GM03348 (cell line): ENCODE measurements around the gene PRSS8.
A peak's percentile ranks its signal among the peaks of the same experiment; 100 is the strongest.
"Not testable (repeated sequence)": the region's sequence is repeated elsewhere in the genome, so short reads cannot be mapped to it uniquely, and the experiment has no call there.

Experiments
- DNase-seq: peaks from one replicate; pipeline ENCODE4 v3.0.0; 2012; ENCODE audit warnings: low spot score

Gene PRSS8

GRCh38 chr16:31105677-31106213 is 29.8 kb downstream of the PRSS8 start:
- peak; percentile 89 for DNase-seq

GRCh38 chr16:31100876-31101641 is 34.5 kb downstream of the PRSS8 start:
- DNase-seq = not testable (repeated sequence)

DNA sequence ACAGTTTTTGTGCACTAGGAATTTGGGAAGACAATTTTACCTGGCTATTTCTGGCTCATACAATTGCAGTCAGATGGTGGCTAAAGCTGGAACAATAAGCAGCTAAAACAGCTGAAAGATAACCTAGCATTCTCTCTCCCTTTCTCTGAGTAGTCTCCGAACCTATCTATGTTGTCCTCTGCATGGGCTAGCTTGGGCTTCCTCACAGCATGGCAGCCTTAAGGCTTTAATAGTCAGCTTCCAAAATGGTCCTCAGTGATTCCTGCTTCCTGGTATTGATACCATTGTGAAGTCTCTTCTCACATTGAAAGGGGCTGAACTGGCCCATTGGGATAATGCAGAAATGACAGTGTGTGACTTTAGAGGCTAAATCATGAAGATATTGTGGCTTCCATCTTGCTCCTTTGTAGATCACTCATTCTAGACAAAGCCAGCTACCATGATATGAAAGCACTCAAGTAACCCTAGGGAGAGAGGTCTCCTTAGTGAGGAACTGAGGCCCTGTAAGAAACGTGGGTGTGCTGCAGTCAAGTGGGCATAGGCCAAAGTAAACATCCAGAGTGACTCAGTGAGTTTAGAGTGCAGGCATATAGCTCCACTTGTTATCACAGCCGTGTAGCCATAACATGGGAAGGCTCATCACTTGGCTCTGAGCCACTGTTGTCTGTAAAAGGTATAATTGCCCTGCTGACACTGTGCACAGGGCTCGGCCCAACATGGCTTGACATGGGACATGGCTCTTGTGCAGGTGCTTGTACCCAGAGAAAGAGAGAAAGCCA is 35.5 kb downstream of the PRSS8 start:
- DNase-seq = no peak

- peak; percentile 97 for DNase-seq
Observed at GRCh38 chr16:31094424-31095120, 41.0 kb downstream of the PRSS8 start, which contains the start of gene VKORC1. VKORC1 (minus strand) TSS chr16:31094797; CDS start chr16:31094729, 68 bp downstream.

GRCh38 chr16:31094088-31094423 is 41.5 kb downstream of the PRSS8 start:
- DNase-seq = no peak

DNA sequence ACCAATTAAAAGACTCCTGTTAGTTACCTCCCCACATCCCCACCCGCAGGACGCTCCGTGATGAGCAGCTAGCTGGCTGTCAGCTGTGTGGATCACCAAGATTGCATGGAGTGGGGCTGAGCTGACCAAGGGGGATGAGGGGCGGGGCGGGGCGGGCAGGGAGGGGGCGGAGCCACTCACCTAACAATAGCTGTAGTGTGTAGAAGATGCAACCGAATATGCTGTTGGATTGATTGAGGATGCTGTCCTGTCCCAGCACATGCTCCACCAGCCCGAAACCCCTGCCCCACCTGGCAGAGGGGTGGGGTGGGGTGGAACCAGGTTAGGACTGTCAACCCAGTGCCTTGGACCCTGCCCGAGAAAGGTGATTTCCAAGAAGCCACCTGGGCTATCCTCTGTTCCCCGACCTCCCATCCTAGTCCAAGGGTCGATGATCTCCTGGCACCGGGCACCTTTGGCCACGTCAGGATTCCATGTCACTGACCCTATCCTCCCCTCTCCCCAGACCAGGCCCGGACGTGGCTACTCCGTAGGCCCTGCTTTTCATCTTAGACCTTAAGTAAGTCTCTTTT is 42.3 kb downstream of the PRSS8 start:
- peak; percentile 59 for DNase-seq

- DNase-seq = peak; percentile 33
Observed at GRCh38 chr16:31092330-31092729, 43.2 kb downstream of the PRSS8 start.

- DNase-seq = peak; percentile 34
Observed at GRCh38 chr16:31090540-31090939, 45.0 kb downstream of the PRSS8 start.

DNA sequence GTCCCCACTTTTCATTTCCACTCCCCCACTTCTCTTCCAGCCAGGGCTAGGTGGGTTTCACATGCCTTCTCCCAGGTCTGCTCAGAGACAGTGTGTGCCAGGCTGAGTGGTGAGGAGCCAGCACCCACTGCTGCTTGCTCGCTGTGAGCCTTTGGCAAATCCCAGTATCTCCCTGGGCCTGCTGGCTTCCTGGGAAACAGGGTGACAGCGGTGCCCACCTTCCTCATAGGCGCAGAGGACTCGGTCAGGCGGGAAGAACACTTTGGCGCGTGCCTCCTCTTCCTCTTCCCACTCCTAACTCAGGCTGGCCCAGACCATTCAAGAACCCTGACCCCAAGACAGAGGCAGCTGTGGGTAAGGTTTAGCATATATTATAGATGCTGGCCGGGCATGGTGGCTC is 46.3 kb downstream of the PRSS8 start:
- DNase-seq = no peak

DNA sequence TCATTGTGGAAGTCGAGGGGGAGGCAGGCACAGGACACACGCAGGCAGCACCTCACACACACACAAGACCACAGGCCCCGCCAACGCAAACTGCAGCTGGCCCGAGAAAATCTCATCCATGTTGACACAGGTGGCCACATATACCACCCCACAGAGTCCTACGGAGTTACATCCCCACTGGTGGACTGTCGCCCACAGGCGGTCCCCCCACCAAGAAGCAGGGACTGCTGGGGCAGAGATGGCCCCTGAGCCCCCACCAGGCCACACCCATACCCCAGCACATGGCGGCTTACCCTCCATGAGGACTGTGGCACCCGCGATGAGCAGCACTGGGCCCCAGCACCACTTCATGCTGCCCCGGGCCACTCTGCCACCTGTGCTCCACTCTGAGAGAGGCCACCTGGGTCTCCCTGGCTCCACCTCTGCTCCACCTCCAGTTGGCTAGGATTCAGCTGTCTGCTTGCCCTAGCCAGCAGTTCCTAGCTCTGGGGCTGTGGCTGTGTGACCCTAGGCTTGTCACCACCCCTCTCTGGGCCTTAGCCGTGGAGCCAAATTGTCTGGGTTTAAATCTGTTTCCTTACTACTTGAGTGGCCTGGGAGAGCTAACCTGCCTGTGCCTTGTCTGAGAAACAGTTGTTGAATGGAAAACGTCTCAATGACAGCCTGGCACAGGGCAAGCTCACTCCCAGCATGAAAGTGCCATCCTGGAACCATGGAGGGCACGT is 46.9 kb downstream of the PRSS8 start, which contains the start of gene PRSS53:
Gene PRSS53 (minus strand): TSS at position 485 of the 725 bp plus-strand sequence. CDS start 134 bp downstream, at position 351.
- no peak for DNase-seq

DNA sequence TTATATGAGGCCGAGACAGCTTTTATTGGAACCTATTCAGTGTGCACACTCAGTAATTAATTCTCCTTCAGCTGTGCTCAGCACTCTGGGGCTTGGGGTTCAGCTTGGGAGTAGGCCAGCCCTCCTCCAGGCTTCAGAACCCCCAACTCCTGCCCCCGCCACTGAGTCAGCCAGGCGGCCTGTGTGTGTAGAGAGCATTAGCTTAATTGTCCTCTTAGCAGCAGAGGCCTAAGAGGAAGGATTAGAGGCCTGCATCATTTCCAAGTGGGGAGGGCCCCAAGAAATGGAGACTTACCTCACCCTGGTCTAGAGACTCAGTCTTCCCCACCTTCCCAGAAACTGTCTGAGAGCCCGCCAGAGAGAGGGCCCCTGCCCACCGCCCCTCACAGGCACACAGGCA is 47.6 kb downstream of the PRSS8 start:
- DNase-seq = no peak

GRCh38 chr16:31087481-31087880 is 48.0 kb downstream of the PRSS8 start:
- DNase-seq = no peak

DNA sequence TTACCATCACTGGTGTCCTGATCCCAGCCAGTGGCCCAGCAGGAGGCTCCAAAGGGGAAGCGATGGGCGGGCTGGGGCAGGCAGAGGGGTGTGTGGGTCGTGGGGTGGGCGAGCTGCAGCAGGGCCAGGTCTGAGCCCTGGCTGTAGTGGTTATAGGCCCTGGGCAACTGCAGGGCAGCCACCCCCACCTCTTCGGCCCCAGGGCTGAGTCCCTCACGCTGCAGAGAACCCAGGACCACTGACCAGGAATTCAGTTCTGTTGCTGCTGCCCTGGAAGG is 49.0 kb downstream of the PRSS8 start:
- DNase-seq = no peak

DNA sequence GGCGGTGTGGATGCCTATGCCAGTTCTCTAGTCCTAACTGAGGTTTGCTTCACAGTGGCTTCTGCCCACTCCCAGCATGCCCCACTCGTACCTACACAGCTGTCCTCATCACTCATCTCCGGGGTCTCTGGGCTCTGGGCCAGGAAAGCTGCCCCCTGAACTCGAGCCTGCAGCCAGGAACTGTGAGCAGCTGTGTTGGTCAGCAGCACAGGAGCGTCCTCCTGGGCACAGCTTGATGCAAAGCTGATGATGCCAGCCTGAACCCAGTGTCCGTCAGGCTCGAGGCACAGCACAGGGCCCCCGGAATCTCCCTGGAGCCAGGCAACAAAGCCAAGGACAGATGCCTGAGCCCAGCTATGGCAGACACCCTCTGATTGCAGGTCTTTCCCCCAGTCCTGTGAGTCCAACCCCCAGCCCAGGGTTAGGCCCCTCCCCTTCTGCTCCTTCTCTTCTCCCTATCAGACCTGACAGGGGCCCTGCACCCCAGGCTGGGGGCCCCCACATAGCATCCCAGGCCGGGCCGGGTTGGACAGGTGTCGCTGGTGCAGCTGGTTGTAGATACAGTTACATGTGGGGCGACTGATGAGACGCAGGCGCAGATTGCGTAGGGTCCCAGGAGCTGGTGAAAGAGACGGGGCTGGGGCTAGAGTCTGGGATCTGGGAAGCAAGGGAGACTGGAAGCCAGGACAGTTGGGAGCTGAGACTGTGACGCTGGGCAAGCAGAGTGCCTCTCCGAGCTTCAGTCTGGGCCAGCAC is 49.5 kb downstream of the PRSS8 start:
- DNase-seq = no peak

DNA sequence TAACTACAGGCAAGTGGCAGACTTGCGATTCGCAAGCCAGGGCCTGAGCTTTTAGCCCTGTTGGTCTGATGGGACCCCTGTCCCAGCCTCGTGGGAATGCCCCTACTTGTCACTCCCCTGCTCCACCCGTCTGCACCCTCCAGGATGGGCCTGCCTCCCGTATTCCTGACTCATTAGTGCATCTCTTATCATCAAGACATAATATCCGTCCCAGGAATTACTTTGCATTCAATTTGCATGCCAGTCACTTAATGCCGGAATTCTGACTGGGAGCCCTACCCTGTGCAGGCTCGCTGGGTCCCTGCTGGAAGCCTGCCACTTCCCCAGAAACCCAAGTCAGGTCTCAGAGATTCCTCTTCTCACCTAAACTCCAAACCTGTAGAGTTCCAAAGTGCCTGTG is 50.1 kb downstream of the PRSS8 start:
- DNase-seq = no peak

- no peak for DNase-seq
Observed at GRCh38 chr16:31084584-31085302, 50.8 kb downstream of the PRSS8 start.

- DNase-seq = no peak
Observed at GRCh38 chr16:31083981-31084380, 51.5 kb downstream of the PRSS8 start.

DNA sequence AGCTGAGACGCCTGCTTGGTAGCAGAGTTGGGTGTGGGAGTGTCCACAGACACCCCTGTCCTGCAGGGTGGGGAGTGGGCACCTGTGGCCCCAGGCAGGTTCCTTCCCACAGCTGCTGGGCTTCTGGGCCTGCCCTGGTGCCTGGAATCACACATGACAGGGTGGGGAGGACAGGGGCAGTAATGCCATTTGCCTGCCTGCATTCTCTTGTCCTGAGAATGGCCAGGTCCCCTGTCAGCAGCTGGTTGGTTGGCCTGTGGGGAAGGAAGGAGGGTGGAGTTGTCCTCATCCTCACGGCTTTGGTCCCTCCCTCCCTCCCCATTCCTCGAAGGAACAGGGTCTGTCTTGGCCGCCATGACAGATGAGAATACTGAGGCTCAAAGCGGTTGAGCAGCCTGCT is 52.0 kb downstream of the PRSS8 start:
- DNase-seq = no peak

- DNase-seq = no peak
Observed at GRCh38 chr16:31083081-31083480, 52.4 kb downstream of the PRSS8 start.

DNA sequence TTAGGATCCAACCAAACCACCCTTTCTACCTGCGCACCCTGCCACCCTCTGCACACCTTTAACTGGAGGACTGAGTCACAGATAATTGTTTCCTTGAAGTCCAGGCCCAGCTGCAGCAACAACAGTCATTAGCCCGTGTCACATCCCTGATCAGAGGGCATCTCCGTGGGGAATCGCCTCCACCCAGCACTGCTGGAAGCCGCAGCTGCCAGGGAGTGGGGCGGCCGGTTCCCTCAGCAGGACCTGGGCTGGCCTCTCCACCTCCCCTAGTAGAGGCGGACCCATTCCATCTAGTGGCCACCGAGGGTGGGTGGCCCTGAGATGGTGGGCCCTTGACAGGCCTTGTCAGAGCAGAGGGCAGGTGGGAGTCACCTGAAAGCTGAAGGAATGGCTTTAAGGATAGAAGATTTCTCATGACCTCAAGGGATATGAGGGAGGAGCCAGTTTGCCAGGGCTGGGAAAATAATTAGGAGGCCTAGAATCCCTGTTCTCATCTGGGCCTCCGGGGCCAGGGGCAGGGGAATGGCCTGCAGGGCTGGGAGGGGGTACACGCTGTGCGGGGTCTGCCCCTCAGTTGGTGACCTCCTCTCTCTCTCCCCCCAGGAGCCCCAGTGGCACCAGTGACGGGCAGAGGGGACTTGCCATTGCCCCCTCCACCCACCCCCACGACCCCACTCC is 53.0 kb downstream of the PRSS8 start:
- DNase-seq = no peak
